HAP-1 (cell line): Measurements from ENCODE around the gene TNIK.
"Not testable (repeated sequence)": the region's sequence is repeated elsewhere in the genome, so short reads cannot be mapped to it uniquely, and the experiment has no call there.

Experiments used
- DNase-seq, 2 experiments: peaks; one replicate each; pipeline ENCODE4 v3.0.0-alpha.2; 2016 to 2020; ENCODE audit warnings: low spot score in 2 of 2
- H3K27me3 ChIP-seq: fragments of 250-450 bp; sonication (Bioruptor Pico); 2 replicates; pipeline ENCODE4 v1.5.1; 2020; ENCODE audit warnings: low read depth, mild to moderate bottlenecking, moderate library complexity
- H3K36me3 ChIP-seq: fragments of 250-450 bp; sonication (Bioruptor Pico); replicated peaks from 2 replicates; pipeline ENCODE4 v1.5.1; 2020; ENCODE audit warnings: mild to moderate bottlenecking
- H3K4me1 ChIP-seq: fragments of 250-450 bp; sonication (Bioruptor Pico); 2 replicates; pipeline ENCODE4 v1.5.1; 2020; ENCODE audit warnings: mild to moderate bottlenecking
- H3K4me3 ChIP-seq: fragments of 250-450 bp; sonication (Bioruptor Pico); 2 replicates; pipeline ENCODE4 v1.5.1; 2020; ENCODE audit warnings: mild to moderate bottlenecking, moderate library complexity
- H3K9me3 ChIP-seq: fragments of 250-450 bp; sonication (Bioruptor Pico); 2 replicates; pipeline ENCODE4 v1.5.1; 2020; ENCODE audit warnings: mild to moderate bottlenecking, moderate library complexity
- in situ Hi-C: fragments of 300-500 bp; cut with MboI; formaldehyde crosslinking; loops from 3 replicates; pipeline ENCODE4 v1.14.3; 2020; ENCODE audit warnings: low sequenced_read_pairs, inconsistent platforms, mixed read lengths

TNIK gene

DNA sequence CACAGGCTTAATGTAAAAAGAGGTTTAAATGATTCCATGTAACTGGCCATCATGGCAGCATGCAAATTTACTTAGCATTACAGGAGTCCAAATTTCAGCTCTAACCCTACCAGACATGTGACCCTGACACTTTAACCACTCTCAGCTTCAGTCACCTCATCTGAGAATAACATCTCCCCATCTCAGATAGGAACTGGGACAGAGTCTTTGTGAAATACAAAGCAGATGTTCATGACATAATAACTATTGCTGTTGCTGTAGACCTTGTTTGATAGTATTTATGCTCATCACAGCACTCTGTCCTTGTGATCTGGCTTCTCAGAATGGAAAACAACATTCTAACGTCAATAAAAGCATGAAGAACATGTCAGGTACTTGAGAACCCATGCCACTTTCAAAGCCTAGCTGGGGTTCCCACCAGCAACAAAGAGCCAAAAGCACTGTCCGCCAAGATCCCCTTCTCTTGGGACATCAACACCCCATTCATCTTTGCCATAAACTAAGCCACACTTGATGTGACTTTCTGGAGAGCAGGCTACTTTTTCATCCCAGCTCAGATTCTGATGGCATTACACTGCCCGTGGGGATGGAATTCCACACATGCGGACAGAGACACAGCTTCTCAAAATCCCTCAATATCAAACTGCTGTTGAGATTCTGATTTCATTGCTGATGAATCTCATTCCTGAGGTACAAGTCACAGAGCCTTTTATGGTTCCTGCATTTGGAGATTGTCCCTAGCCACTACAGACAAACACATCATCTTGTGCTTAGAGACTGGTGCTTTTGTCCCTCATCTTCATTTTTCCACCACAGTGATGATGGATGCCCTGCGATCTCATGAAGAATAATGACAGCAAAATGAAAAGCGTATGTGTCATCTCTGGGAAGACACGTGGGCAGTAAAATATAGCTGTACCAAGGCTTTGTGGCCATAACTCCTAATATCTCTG, 202.7 kb downstream of the TNIK start:
- DNase-seq = no peak
- Histone ChIP-seq H3K27me3 (no peaks in the 10 kb centered on the region), H3K4me3 (no peak overlapping the region), H3K9me3 (no peaks in the 10 kb centered on the region), H3K36me3 (no peaks in the 10 kb centered on the region), H3K4me1 (no peaks in the 10 kb centered on the region)
- in situ Hi-C loops = no loop called here

DNA sequence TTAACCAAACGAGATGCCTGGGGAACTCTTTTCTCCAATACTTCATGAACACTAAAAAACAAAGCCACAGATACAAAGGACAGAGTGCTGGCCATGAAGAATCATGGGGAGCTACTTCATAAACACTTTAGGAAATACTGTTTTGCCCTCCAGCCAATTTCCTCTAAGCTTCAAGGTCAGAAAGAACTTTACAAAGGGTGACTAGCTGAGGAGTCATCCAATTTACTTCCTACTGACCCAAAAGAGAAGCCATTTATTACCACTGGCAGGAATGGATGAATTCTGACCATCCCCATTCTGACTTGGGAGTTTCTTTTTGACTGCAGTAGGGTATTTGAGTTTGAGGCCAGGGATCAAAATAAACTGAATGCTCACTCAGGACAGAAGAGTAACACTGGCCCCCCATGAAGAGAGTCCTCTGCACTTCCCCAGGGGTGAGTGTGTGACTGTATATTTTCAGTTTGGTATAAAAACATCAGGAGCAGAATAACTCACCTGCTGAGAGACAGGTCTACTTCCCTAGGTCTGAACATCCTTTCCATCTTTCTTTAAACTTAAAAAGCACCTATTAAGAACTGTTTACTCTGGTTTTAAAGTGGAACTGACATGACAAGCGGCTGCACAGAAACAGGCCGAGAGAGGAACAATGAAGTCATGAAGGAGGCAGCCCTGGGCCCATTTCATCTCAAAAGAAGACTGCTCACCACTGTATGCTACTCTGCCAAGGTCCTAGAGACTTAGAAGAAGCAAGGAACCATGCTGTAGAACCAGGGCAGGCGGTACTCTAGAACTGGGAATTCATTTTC, 203.6 kb downstream of the TNIK start:
- Histone ChIP-seq H3K9me3 (no peaks in the 10 kb centered on the region), H3K4me3 (no peak overlapping the region), H3K36me3 (no peaks in the 10 kb centered on the region), H3K27me3 (no peaks in the 10 kb centered on the region), H3K4me1 (no peaks in the 10 kb centered on the region)
- in situ Hi-C loops = no loop called here
- DNase-seq = no peak

DNA sequence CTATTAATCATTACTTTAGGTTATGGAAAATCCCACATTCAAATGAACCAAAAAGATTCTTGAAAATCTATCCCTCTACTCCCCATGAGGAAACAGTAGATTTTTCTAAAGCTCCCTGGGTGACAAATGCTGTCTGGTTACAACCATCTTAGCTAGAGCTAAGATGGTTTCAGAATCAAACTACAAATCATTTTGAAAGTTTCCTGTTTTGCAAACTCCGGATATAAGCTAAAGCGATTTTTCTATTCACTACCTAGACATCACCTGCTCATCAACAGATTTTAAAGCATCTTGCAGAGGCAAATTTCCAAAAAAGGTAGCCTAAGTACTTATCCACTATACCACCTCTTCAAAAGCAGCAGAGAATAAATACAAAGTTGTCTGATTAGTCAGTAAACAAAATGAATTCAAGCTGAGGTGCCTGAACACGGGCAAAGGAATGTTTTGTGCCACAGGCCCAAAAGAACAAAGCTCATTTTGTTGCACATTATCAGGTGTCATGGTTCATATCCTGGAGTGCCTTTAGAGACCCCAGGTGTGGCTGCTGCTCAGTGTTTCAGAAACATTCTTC, 204.9 kb downstream of the TNIK start:
- no peaks in the 10 kb centered on the region for H3K4me1 ChIP-seq
- DNase-seq = no peak
- no peaks in the 10 kb centered on the region for H3K27me3 ChIP-seq
- in situ Hi-C loops = no loop called here
- H3K9me3 ChIP-seq = no peaks in the 10 kb centered on the region
- H3K4me3 ChIP-seq = no peak overlapping the region
- H3K36me3 ChIP-seq = no peaks in the 10 kb centered on the region

DNA sequence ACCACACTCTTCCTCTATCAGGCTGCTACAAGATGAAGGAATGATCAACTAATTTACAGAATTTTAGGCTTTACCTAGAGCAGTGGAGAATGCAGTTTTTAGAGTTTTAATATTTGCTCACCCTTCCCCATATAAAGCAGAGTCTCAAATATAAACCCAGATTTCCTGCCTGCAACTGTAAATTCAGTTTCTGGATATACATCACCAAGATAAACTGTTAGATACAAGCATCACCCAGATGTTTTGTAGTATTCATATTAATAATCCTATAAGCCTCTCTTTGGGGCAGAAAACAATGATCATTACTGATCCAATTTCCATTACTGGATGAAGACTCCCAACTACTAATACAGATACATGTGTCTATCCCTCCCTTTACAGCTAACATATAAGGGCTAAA, 205.9 kb downstream of the TNIK start:
- Histone ChIP-seq H3K4me1 (no peaks in the 10 kb centered on the region), H3K27me3 (no peaks in the 10 kb centered on the region), H3K36me3 (no peaks in the 10 kb centered on the region), H3K9me3 (no peaks in the 10 kb centered on the region), H3K4me3 (no peak overlapping the region)
- in situ Hi-C loops = no loop called here
- DNase-seq = no peak

DNA sequence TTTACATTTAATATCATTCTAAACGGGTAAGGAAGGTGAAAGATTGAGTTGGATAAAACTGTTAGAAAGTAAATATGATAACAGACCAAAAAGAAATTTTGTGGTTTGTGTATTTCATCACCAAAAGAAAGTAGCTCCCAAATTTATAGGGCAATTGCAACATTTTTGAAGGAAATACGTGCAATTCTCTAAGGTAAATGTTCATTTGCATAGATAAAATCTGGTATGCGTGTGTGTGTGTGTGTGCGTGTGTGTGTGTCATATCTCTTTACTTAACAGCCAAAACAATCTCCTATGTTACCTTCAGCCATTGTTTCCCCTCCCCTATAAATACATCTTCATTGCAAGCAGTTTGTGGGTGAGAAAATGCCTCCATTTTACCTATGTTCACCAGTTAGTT, 208.4 kb downstream of the TNIK start:
- no peak for DNase-seq
- no peaks in the 10 kb centered on the region for H3K4me1 ChIP-seq
- no peaks in the 10 kb centered on the region for H3K9me3 ChIP-seq
- H3K27me3 ChIP-seq = no peaks in the 10 kb centered on the region
- H3K4me3 ChIP-seq = no peak overlapping the region
- in situ Hi-C loops = no loop called here
- H3K36me3 ChIP-seq = no peaks in the 10 kb centered on the region

DNA sequence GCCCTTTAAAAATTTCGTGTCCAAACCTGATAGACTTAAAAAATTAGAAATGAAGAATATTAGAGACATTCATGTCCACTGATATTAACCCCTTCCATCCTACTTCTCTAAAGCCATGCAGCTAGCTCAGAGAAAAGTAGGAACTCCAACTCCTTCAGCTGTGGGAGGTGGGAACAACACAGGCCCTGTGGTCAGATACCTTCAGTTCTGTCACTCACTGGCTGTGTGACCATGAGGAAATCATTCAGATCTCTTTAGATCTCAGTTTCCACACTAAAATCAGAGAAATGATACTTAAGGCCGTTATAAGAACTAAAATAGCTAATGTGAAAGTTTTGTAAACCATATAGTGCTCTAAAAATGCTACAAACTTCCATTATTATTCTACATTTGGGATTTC, 209.8 kb downstream of the TNIK start:
- Histone ChIP-seq H3K4me1 (no peaks in the 10 kb centered on the region), H3K36me3 (no peaks in the 10 kb centered on the region), H3K27me3 (no peaks in the 10 kb centered on the region), H3K9me3 (no peaks in the 10 kb centered on the region), H3K4me3 (no peak overlapping the region)
- DNase-seq = no peak
- in situ Hi-C loops = no loop called here

DNA sequence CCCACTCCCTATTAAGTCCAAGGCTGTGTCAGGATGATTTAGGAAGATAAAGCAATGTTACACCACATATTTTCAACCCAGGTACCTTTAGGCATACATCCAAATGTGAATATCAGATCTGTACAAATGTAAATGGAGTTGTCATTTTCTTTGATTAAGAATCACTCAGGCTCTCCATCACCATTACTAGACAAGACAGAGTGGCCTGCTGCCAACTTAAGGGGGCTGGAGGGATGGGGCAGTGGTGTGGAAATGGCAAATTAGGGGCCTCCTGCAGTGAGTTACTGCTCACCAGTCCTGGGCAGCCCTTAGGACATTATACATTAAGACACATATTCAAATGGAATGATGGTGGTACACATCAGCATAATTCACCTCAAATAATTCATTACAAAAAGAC, 211.0 kb downstream of the TNIK start:
- in situ Hi-C loops = no loop called here
- Histone ChIP-seq H3K9me3 (no peaks in the 10 kb centered on the region), H3K4me3 (no peak overlapping the region), H3K27me3 (no peaks in the 10 kb centered on the region), H3K4me1 (no peaks in the 10 kb centered on the region), H3K36me3 (no peaks in the 10 kb centered on the region)
- DNase-seq = no peak

DNA sequence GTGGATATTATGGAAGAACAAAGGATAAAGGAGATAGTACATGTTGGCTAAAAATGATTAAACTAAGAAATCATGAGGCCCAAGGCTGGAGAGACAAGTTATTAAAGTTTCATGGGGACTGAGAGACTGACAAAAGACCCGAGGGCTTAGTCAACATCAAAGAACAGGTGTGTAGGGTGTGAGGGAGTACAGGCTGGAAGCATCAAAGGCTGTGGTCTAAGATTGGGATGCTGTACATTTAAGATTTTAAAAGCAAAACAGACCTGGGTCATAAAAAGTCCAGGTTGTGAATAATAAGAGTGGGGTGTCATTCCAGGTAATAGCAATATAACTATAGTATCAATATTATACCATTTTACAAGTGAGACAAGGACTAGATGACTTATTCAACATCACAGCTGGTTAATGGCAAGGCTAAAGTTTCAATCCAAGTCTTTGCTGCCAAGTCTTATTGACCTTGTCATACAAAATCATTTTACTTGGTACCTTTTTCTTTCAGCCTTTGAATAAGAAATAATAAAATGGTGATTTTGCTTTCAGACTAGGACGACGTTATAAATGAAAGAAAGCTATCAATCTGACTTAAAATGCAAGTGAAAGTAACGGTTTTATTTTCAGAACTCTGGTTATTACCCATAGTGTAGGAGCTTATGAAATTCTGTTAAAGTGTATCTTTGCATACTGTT, 211.6 kb downstream of the TNIK start:
- no peak for DNase-seq
- in situ Hi-C loops = no loop called here
- Histone ChIP-seq H3K36me3 (no peaks in the 10 kb centered on the region), H3K9me3 (no peaks in the 10 kb centered on the region), H3K27me3 (no peaks in the 10 kb centered on the region), H3K4me1 (no peaks in the 10 kb centered on the region), H3K4me3 (no peak overlapping the region)

DNA sequence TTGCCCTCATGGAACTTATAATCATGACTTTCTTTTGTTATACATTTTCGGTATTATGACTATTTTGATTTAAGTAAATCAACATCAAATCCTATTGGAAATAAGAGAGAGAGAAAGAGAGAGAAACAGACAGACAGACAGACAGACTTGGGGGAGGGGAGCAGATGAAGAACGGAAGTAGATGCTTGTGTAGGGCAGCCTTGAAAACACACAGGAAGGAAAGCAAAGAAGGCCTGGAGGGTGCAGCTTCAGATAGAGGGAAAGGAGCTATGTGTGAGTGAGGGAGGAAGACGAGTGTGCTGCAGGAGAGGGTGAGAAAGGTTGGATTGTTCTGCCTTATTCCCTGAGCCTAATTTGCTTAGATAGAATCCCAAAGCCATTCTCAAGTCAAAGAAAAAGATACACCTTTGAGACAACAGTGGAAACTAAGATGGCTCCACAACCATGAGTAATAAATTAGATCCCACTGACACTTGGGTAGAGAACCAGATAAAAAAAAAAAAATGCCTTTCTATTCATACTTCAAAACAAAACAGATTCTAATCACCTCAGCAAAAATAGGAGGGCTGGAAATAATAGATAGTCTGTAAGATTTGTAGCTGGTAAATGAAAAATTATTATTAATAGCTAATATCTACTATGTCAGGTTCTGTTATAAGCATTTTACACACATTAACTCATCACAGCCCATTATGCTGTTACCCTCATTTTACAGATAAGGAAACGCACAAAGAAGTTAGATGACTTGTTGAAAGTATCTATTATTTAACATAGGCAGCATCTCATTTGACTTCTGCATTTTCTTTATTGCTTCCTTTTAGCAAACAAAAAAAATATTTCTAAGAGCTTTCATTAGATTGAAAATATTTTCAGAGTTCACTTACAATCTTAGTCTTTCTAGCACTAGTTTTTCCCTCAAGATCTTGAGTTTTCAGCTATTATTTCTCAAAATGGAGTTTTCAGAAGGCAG, 214.1 kb downstream of the TNIK start:
- Histone ChIP-seq H3K36me3 (no peaks in the 10 kb centered on the region), H3K9me3 (no peaks in the 10 kb centered on the region), H3K4me3 (no peak overlapping the region), H3K27me3 (no peaks in the 10 kb centered on the region), H3K4me1 (no peaks in the 10 kb centered on the region)
- in situ Hi-C loops = no loop called here
- DNase-seq = no peak

DNA sequence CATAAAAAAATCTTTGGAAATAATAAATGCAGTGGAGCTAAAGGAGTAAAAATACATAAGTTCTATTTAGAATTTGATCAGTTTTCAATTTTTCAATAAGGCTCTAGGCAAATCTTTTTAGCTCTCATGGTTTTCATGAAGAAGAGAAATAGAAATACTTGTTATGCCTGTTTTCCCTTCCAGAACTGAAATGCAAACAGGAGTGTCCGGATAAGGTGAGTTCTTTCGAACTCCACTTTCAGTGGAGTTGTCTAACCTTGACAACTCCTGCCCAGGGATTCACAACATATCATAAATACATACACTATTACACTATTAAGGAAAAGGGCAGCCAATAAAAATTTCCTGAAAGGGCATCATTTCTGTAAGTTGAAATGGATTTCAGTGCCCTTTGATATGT, 217.3 kb downstream of the TNIK start:
- H3K9me3 ChIP-seq = no peaks in the 10 kb centered on the region

DNA sequence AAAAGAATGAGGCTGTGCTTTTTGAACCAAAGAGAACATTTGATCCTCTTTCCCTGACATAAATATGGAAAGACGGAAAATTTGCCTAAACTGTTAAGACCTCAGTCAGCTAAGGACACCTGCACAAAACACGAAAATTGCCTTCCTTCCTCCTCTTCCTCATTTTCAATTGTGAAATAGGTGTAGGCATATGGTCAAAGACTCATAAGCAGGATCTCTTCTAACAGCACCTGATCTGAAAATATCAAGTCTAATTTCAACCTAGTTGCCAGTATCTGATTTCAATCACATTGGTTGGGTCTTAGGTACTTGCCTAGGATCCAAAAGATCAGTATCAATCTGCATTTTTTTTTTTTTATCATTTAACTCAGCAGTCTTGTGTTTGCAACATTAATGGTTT, 218.0 kb downstream of the TNIK start:
- in situ Hi-C loops = no loop called here

More for the DNA sequence above, 217.3 kb downstream of the TNIK start:
- no peak for DNase-seq
- in situ Hi-C loops = no loop called here
- H3K36me3 ChIP-seq = no peaks in the 10 kb centered on the region
- no peaks in the 10 kb centered on the region for H3K27me3 ChIP-seq
- H3K4me3 ChIP-seq = no peak overlapping the region
- no peaks in the 10 kb centered on the region for H3K4me1 ChIP-seq

DNA sequence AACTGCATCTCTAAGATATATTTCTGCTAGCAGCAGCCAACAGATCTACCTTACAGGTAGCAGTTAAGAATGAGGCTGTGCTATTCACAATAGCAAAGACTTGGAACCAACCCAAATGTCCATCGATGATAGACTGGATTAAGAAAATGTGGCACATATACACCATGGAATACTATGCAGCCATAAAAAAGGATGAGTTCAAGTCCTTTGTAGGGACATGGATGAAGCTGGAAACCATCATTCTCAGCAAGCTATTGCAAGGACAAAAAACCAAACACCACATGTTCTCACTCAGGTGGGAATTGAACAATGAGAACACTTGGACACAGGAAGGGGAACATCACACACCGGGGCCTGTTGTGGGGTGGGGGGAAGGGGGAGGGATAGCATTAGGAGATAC, 218.6 kb downstream of the TNIK start:
- DNase-seq, H3K4me3 ChIP-seq, H3K27me3 ChIP-seq, H3K36me3 ChIP-seq, in situ Hi-C loops, H3K4me1 ChIP-seq, H3K9me3 ChIP-seq: not testable (repeated sequence)

More for the DNA sequence above, 218.0 kb downstream of the TNIK start:
- no peaks in the 10 kb centered on the region for H3K9me3 ChIP-seq
- no peak for DNase-seq
- no peaks in the 10 kb centered on the region for H3K27me3 ChIP-seq
- H3K36me3 ChIP-seq = no peaks in the 10 kb centered on the region
- H3K4me1 ChIP-seq = no peaks in the 10 kb centered on the region
- no peak overlapping the region for H3K4me3 ChIP-seq

DNA sequence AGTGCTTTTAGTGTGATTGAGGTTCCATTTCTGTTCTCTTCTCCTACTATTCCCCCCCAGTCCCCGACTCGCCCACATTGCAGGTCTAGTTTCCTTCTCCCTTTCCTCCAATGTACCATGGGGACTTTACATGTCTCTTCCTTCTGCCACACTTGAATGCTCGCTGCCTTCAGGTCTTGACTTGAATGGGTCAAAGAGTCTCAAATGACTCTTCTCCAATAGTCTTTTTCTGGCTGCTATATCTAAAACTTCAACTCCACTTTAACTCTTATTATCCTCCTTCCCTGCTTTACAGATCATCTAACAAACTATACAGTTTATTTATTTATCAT, 219.7 kb downstream of the TNIK start:
- H3K27me3 ChIP-seq = no peaks in the 10 kb centered on the region
- no peaks in the 10 kb centered on the region for H3K9me3 ChIP-seq
- no peak for DNase-seq
- in situ Hi-C loops = no loop called here
- H3K4me1 ChIP-seq = no peaks in the 10 kb centered on the region
- H3K36me3 ChIP-seq = no peaks in the 10 kb centered on the region
- H3K4me3 ChIP-seq = no peak overlapping the region
